Testis (tissue), 3 donors: ENCODE data around the gene MT1F. TPM values are rescaled to one million over a fixed set of nuclear protein-coding genes. Genes with fewer than 3 reads are reported as not detected.
A peak's percentile ranks its signal among the peaks of the same experiment; 100 is the strongest.

ENCODE experiments used
- DNase-seq: peaks from one replicate; pipeline ENCODE4 v3.0.0-alpha.2; 2019
- H3K27ac ChIP-seq, 2 donors: fragments of 200-600 bp; sonication (generic); one replicate each; pipeline ENCODE4 v1.5.1; 2019
- H3K27me3 ChIP-seq: fragments of 200-600 bp; sonication (generic); one replicate; pipeline ENCODE4 v1.5.1; 2019
- H3K36me3 ChIP-seq: fragments of 200-600 bp; sonication (generic); one replicate; pipeline ENCODE4 v1.5.1; 2017; ENCODE audit warnings: low read depth; ENCODE audit errors: missing control alignments
- H3K4me1 ChIP-seq: fragments of 200-600 bp; sonication (generic); one replicate; pipeline ENCODE4 v1.5.1; 2019
- H3K4me3 ChIP-seq, 2 donors: fragments of 200-600 bp; sonication (generic); one replicate each; pipeline ENCODE4 v1.5.1; 2017 to 2019
- H3K9me3 ChIP-seq: fragments of 200-600 bp; sonication (generic); one replicate; pipeline ENCODE4 v1.5.1; 2017
- POLR2A ChIP-seq: fragments of 450-650 bp; IDR thresholded peaks from one replicate; pipeline ENCODE4 v1.6.1; 2017; ENCODE audit warnings: antibody characterized with exemption, mild to moderate bottlenecking, moderate library complexity
- WGBS, 2 donors: methylation state at CpG; one replicate each; pipeline ENCODE4 v1.1.5; 2018; 5-methylcytosine and 5-hydroxymethylcytosine counted together
- intact Hi-C: fragments of 100-400 bp; cut with DNase I; formaldehyde crosslinking; loops from one replicate; pipeline ENCODE4 v1.15.1; 2023; ENCODE audit warnings: low total_unique reads
- polyA plus RNA-seq: library from polyadenylated mRNA; stranded (reverse); fragments of 350-450 nt; fragmentation: Illumina TruSeq; extraction: RNeasy Lipid Tissue Mini Kit (QIAGEN cat#74804); gene quantifications from one replicate; pipeline ENCODE4 v1.2.3, GENCODE V29; 2014; ENCODE audit warnings: low read depth, low replicate concordance; ENCODE audit not compliant: insufficient read depth
- total RNA-seq, 2 donors: library from RNA; depleted of rRNA; stranded (reverse); fragments of >200 nt; gene quantifications; one replicate each; pipeline ENCODE4 v1.2.3, GENCODE V29; 2016
- TF ChIP-seq, protein P1 (sequence below), 3 experiments: fragments of 450-650 bp in 2 of 3; fragments of 200-600 bp in 1 of 3; sonication (generic) in 1 of 3; IDR thresholded peaks; one replicate each; pipeline ENCODE4 v1.5.1; 2016 to 2019; ENCODE audit warnings: antibody characterized with exemption in 3 of 3, mild to moderate bottlenecking in 2 of 3, moderate library complexity in 1 of 3

MT1F gene
- total and polyA plus RNA-seq, 3 donors from 2014 or later = 3.6 to 15.4 (median 8.1) TPM

- H3K27ac ChIP-seq = peak overlapping the region; percentile 44 to 84
- DNase-seq = peak; percentile 74
- H3K4me3 ChIP-seq = peak overlapping the region; percentile 49 to 66
- H3K27me3 ChIP-seq = no peaks in the 10 kb centered on the region
- TF ChIP-seq POLR2A = no peak
- TF ChIP-seq, protein P1, sequence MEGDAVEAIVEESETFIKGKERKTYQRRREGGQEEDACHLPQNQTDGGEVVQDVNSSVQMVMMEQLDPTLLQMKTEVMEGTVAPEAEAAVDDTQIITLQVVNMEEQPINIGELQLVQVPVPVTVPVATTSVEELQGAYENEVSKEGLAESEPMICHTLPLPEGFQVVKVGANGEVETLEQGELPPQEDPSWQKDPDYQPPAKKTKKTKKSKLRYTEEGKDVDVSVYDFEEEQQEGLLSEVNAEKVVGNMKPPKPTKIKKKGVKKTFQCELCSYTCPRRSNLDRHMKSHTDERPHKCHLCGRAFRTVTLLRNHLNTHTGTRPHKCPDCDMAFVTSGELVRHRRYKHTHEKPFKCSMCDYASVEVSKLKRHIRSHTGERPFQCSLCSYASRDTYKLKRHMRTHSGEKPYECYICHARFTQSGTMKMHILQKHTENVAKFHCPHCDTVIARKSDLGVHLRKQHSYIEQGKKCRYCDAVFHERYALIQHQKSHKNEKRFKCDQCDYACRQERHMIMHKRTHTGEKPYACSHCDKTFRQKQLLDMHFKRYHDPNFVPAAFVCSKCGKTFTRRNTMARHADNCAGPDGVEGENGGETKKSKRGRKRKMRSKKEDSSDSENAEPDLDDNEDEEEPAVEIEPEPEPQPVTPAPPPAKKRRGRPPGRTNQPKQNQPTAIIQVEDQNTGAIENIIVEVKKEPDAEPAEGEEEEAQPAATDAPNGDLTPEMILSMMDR (IDR thresholded peaks at IDR 0.05) = no peak
- H3K9me3 ChIP-seq = no peaks in the 10 kb centered on the region
- H3K4me1 ChIP-seq = no peaks in the 10 kb centered on the region
- 23 to 27% methylated on average over 7 to 16 of the region's 16 CpGs for WGBS, 2 donors
- intact Hi-C loops = no loop called here
- no peaks in the 10 kb centered on the region for H3K36me3 ChIP-seq
Measured at GRCh38 chr16:56625943-56626654, 31.7 kb upstream of the MT1F start.

DNA sequence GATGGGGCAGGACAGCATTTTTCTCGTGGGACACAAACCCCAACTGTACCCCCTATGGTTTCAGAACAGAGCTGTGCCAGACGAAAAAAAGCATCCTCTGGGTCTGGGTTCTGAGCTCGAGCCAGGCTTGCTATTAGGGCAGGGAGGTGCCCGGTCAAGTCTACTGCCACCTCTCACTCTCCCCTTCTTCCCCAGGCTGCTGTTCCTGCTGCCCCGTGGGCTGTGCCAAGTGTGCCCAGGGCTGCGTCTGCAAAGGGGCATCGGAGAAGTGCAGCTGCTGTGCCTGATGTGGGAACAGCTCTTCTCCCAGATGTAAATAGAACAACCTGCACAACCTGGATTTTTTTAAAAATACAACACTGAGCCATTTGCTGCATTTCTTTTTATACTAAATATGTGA is 31.1 kb upstream of the MT1F start:
- H3K27me3 ChIP-seq = no peaks in the 10 kb centered on the region
- H3K9me3 ChIP-seq = no peaks in the 10 kb centered on the region
- no peaks in the 10 kb centered on the region for H3K36me3 ChIP-seq
- peaks cover under 1% of the 10 kb centered on the region for H3K4me1 ChIP-seq
- no peak overlapping the region for H3K4me3 ChIP-seq
- DNase-seq = no peak
- WGBS, 2 donors = 77 to 78% methylated on average over 7 of the region's 7 CpGs
- H3K27ac ChIP-seq = no peak overlapping the region
- intact Hi-C loops = no loop called here
- no peak for TF ChIP-seq POLR2A
- TF ChIP-seq, protein P1 (IDR thresholded peaks at IDR 0.05) = no peak

DNA sequence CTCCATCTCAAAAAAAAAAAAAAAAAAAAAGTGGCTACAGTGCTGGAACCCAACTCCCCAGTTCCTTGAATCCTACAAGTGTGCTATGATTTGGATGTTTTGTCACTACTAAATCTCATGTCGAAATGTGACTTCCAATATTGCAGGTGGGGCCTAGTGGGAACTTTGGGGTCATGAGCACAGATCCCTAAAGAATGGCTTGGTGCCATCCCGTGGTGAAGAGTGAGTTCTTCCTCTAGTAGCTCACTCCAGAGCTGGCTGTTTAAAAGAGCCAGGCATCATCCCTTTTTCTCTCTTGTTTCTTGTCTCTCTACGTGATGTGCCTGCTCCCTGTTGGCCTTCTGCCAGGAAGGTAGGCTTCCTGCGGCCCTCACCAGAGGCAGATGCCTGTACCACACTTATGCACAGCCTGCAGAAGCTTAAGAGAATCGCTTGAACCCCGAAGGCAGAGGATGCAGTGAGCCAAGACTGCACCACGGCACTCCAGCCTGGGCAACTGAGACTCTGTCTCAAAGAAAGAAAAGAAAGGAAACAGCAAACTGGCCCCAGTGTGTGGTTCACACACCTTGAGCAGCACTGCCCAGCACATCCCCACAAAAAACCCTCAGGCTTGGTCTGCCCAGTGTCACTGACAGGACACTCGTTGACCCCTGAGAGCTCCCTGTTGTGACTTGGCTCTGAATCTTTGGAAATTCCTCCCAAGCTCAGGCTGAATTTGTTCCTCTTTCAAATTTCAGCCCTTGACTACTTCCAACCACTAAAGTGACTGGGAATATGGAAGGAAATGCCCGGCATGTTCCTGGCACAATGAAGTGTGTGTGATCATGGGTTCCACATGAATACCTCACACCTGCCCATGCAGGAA is 29.0 kb upstream of the MT1F start:
- intact Hi-C loops = no loop called here
- Histone ChIP-seq H3K27me3 (no peaks in the 10 kb centered on the region), H3K27ac (no peak overlapping the region), H3K36me3 (no peaks in the 10 kb centered on the region), H3K4me3 (no peak overlapping the region), H3K9me3 (no peaks in the 10 kb centered on the region), H3K4me1 (peaks cover 8% of the 10 kb centered on the region)
- no peak for DNase-seq
- TF ChIP-seq POLR2A = no peak
- TF ChIP-seq, protein P1 (IDR thresholded peaks at IDR 0.05) = no peak
- 69 to 72% methylated on average over 9 of the region's 9 CpGs for WGBS, 2 donors

- no peak for TF ChIP-seq POLR2A
- TF ChIP-seq, protein P1 (IDR thresholded peaks at IDR 0.05) = no peak
- Histone ChIP-seq H3K27ac (no peak overlapping the region), H3K36me3 (no peaks in the 10 kb centered on the region), H3K4me3 (no peak overlapping the region), H3K27me3 (no peaks in the 10 kb centered on the region), H3K9me3 (no peaks in the 10 kb centered on the region), H3K4me1 (peaks cover 8% of the 10 kb centered on the region)
- DNase-seq = no peak
- intact Hi-C loops = no loop called here
- 86 to 91% methylated on average over 2 to 3 of the region's 3 CpGs for whole genome bisulfite sequencing, 2 donors
Measured at GRCh38 chr16:56629531-56629930, 28.2 kb upstream of the MT1F start.
